ENCODE data around the gene PDGFD.

GRCh38 chr11:103936059-103936458 lies 227.9 kb downstream of the PDGFD start:
- TF ChIP-seq TAF1 (IDR thresholded peaks at IDR 0.05; ENCODE audit: low read depth), result no peak
- TF ChIP-seq YY1 (IDR thresholded peaks at IDR 0.05; ENCODE audit: low read depth), result no peak
- TF ChIP-seq NFIC (IDR thresholded peaks at IDR 0.05), result no peak

All from Ishikawa (cell line).